KG1 (cell line): Measurements from ENCODE around the gene SLC6A9.

ENCODE experiments used
- DNase-seq: peaks from one replicate; lab custom pipeline; 2025; lab: John Stamatoyannopoulos, UW

Gene SLC6A9

DNA sequence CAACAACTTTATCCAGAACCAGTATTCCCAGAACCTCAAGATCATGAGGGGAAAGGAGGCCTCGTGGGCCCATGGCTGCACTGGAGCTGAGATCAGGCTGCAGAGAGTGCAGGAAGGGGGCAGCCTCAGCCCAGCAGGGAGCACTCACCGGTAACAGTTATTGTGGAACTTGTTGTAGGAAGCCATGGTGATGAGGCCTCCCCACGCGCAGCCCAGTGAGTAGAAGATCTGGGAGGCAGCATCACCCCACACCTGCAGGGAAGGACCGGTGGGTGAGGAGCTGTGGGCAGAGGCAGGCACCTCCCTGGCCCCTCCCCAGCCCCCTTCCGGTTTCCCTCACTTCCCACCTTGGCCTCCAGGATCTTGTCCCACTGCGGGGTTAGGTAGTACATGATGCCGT lies 29.1 kb downstream of the SLC6A9 start:
- no peak for DNase-seq

DNA sequence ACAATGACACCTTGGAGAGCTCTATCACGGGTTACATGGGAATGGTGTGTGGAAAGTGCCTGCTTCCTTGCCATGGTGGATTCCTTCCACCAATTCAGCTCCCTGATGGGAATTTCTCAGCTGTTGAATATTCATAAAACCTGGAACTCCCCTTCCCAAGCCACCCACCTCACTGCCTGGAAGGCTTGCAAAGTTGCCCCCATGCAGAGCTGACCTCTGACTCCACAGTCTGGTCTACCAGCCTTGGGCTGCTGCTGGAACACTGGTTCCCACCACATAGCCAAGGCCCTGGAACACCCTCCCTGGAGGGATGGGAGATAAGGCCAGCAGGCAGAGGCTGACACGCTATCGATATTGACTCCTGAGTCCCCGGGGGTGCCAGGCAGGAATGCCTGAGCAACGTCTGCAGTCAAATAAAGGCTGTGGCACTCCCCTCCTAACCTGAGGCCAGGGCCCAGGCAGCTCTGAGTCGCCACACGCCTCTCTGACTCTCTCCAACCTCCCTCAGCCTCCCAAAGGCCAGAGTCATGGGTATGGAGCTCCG lies 31.1 kb downstream of the SLC6A9 start:
- DNase-seq = no peak

DNA sequence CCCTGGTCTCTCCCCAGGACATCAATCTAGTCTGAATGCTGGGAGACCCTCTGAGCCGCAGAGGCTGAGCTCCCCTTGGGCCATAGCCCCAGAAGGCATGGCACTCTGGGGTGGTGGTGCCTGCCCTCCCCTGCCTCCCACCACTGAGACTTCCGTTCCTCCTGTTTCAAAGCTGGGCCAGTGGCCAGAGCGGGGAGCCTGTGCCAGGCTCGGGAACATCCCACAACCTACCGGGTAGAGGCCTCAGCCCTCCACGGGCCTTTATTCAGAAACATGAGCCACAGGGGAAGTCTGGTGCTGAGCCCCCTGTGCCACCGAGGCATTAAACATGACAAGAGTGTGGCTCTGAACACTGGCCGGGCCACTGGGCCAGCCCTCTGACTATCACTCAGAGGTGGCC lies 31.8 kb downstream of the SLC6A9 start:
- DNase-seq = no peak

DNA sequence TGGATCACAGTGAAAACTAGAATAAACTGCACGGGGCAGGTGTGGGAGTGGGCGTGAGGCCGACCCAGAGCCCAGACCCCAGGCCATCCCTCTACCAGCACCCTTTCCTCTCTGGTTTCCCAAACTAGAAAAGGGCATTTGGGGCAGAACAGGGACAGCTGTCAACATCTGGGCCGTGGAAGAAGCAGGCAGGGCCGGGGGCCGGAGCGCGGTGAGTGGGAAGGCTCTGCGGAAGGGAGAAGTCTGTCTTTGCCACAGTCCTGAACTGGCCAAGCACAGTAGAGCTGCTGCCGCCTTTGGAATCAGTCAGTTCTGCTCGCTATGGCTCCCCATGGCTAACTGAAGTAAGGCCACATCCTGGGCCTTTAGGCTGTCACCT lies 33.3 kb downstream of the SLC6A9 start:
- no peak for DNase-seq

DNA sequence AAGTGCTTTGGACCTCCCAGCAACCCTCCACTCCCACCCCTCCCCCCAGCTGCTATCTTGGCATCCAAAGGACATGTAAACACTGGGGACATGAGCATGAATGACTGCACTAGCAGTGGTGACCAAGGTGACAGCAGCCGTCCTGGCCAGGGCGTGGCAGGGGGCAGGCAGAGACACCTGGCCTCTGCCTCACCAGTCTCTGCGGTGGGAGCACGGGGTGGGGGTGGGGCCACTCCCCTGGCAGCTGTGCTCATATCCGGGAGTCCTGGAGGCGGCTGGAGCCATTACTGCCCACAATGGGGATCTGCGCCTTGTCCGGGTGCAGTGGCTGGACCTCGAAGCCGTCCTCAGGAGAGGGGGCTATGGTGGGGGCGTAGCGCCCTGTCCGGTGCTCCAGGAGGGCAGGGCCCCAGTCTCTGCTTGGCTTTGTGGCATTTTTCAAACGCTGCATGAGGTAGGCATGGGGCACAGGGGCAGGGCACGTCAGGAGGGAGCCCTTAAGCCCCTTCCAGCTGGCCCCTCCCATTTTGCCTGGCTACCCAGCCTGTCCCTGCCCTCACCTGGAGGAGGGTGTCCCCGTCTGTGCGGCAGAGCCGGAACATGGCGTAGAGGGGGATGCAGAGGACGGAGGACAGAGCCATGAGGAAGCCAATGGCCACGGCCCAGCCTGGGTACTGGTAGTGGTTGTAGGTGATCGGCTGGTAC lies 33.8 kb downstream of the SLC6A9 start:
- no peak for DNase-seq

DNA sequence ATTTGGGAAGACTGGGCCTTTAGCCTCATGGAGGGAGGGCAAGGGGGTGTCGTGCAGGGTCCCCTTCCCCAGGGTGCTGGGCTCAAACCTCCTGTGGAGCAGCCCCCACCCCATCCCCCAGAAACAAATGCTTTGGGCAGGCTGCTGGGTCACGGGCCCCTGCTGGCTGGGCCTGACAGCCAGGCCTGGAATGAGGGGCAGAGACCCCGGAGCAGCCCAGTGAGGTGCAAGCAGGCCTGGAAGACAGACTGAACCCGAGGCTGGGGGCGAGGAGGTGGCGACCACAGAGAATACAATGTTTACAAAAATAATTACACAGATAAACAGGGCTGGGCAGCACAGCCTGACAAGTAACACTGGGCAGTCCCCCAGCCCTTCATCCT lies 34.5 kb downstream of the SLC6A9 start:
- no peak for DNase-seq

DNA sequence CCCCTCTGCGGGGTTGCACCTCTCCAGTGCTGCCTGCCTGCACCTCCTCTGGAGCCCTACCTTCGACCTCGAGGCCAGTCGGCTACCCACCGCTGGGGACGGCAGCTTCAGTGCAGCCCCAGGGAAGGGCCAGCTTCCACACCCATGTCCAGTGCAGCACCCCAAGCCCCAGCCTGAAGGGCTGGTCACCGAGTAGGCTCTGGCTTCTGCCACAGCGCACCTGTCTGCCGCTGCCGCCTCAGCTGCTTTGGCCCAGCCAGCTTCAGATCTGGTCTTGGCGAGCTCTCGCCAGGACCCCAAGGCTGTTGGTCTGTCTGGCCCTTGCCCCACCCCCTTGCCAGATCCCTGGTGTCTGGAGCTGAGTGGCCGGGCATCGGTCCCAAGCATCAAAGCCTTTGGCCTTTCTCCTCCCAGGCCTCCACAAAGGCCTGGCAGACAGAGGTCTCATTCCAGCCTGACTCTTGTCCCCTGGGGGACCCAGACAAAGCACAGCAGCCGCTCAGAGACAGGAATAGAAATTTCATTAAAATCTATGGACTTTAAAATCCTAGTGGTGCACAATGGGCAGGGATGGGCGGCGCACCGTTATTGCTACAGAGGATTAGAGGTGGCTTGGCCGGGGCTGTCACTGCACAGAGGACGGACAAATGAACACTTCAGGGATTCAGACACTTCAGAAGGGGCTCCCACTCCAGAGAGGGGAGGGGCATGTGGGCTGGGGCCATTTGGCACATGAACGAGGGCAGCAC lies 35.1 kb downstream of the SLC6A9 start:
- no peak for DNase-seq

DNA sequence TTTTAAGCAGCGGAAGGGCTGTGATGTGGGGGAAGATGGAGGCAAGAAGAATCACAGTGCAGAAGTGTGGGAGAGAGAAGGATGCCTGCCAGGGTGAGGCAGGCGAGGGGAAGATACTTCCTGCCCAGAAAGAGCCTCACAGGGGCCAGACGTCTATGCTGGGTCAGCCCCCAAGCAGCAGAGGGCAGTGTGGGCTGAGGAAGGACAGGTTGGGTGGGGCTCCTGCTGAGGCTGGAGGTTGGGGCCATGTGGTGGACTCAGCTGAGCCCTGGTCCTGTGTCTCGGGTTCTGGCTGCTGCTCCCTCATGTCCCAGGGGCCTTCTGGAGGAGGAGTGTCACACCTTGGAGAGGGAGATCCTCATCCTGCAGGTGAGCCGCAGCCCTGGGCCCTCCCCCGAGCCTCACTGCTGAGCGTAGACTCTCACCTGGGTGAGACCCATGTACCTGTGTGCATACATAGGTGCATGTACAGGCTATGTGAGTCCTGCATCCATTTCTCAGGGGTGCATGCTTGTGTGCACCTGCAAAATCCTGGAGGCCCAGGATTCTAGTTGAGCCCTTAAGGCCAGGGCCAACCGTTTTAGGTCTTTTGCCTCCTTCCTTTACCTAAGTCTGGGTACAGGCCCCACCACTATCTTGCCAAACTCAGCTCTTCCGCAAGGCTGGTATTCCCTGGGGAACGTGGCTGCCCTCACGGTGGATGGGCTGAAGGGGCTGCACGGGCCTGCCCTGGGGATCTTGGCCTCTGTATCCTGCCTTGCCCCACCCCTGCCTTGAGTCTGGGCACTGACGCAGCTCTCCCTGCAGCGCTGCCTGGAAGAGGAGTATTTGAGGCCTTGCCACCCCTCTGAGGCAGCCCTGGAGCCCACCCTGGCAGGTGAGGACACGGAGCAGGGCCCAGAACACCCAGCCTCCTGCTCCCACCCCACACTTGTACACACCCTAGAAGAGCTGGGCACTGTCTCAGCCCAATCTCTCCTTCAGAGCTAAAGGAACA lies 36.2 kb downstream of the SLC6A9 start:
- DNase-seq = no peak

DNA sequence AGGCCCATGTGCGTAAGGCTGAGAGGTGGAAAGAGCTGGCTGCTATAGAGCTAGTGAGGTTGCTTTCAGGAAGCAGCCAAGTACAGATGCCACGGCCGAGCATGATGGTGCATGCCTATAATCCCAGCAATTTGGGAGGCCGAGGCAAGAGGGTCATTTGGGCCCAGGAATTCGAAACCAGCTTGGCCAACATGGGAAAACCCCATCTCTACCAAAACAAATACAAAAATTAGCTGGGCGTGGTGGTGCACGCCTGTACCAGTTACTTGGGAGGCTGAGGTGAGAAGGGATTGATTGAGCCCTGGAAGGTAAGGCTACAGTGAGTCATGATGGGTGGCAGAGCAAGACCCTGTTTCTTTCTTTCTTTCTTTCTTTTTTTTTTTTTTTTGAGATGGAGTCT lies 37.2 kb downstream of the SLC6A9 start:
- DNase-seq = no peak

DNA sequence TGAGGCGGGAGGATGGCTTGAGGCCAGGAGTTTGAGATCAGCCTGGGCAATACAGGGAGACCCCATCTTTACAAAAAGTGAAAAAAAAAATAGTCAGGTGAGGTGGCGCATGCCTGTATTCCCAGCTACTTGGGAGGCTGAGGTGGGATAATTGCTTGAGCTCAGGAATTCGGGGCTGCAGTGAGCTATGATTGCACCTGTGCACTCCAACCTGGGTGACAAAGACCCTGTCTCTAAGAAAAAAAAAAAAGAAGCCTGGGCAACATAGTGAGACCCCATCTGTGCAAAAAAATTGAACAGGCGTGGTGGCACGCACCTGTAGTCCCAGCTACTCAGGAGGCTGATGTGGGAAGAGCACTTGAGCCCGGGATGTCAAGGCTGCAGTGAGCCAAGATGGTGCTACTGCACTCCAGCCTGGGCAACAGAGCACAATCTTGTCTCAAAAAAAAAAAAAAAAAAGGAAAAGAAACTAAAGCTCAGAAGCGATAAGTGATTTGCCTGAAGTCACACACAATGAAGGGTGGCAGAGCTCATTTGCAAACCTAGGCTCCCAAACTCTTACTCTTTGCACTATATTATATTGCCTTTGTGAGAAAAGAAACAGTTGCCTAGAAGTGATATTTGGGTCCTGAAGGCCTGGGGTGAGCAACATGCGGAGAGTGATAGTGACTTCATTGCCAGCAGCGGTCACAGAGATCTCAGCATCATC lies 37.9 kb downstream of the SLC6A9 start:
- no peak for DNase-seq

DNA sequence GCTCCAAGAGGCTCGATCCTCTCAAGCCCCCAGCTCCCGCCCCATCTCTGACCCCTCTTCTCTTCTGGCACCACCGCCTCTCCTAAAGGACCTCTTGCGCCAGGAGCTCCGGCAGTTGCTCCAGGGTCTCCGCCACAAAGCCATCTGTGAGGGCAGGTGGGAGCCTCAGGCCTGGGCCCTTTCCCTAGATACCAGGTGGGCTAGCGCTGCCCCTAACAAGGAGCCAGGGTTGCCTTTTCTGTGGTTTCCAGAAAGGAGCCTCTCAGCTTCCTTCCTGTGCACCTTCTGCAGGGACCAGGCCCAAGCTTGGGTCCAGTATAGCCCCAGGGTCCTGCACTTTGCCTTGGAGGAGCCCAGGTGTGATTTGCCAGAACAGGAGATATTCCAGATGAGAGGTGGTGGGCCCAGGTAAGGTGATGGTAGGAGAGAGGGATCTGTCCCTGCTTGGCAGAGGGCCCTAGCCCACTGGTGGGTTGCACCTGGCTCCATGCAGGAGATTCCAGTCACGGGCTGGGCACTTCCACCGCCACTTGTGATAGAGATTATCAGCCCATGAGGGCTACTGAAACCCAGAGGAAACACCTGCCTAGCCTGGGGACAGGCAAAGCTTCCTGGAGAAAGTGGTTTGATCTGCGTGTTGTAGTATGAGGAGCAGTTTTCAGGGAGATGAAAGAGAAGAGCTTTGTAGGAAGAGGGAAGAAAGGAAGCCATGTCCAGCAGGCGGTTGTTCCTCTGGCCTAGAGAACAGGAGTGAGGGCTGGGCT lies 38.8 kb downstream of the SLC6A9 start:
- DNase-seq = no peak

DNA sequence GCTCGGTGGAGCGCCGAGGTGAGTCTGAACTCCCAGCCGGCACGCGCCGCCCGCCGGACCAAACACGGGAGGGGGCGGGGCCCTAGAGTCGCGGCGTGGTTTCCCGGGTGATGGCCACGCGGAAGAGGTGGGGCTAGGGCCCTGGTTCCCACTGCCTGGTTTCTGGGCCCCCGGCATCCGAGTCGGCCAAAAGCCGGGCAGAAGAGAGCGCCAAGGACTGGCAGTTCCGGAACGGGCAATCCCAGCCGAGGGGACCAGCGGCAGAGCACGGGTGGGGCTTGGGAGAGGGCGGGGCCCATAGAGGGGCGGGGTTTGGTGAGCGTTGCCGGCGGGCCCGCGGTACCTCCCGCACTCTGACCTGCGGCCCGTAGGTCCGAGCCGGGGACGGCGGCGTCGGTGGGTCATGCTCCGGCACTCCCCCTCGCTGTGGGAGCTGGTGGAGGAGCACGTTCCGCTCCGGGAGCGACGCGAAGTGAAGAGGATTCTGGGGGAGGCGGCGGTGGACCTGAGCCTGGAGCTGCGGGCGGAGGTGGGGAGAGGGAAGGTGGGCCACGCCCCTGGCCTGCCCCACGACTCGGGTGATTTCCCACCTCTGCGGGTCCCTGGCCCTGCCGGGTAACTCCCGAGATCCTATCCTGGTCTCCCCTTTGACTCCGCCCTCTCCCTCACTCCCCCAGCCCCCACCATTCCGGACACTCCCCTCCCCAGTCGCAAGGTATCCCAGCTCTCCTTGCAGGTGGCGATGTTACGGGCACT lies 39.6 kb downstream of the SLC6A9 start, which contains the start of gene CCDC24:
Gene CCDC24, plus strand, starts transcription at position 124 of the 756 bp plus-strand sequence. Its CDS starts 280 bp downstream, at position 404.
- peak; percentile 31 for DNase-seq

DNA sequence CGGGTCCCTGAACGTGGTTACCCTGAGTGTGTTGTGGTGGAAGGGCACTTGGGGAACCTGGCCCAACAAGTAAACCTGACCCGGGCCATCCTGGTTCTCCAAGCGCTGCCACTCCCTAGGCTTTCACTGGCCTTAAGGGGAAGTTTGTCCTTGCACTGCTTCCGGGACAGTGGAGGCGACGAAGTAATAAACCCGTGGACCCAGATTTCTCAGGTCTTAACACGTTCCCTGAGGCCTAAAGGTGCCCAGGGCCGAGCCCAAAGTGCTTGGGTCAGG lies 40.1 kb downstream of the SLC6A9 start:
- DNase-seq = no peak

DNA sequence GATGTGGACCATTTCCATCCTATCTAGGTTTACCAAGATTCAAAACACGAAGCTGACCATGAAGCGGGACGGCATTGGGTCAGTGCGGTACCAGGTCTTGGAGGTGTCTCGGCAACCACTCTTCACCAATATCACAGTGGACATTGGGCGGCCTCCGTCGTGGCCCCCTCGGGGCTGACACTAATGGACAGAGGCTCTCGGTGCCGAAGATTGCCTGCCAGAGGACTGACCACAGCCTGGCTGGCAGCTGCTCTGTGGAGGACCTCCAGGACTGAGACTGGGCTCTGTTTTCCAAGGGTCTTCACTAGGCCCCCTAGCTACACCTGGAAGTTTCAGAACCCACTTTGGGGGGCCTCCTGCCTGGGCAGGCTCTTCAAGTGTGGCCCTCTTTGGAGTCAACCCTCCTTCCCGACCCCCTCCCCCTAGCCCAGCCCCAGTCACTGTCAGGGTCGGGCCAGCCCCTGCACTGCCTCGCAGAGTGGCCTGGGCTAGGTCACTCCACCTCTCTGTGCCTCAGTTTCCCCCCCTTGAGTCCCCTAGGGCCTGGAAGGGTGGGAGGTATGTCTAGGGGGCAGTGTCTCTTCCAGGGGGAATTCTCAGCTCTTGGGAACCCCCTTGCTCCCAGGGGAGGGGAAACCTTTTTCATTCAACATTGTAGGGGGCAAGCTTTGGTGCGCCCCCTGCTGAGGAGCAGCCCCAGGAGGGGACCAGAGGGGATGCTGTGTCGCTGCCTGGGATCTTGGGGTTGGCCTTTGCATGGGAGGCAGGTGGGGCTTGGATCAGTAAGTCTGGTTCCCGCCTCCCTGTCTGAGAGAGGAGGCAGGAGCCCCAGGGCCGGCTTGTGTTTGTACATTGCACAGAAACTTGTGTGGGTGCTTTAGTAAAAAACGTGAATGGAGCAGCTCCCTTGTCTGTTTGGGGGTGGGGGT lies 40.7 kb downstream of the SLC6A9 start:
- no peak for DNase-seq

DNA sequence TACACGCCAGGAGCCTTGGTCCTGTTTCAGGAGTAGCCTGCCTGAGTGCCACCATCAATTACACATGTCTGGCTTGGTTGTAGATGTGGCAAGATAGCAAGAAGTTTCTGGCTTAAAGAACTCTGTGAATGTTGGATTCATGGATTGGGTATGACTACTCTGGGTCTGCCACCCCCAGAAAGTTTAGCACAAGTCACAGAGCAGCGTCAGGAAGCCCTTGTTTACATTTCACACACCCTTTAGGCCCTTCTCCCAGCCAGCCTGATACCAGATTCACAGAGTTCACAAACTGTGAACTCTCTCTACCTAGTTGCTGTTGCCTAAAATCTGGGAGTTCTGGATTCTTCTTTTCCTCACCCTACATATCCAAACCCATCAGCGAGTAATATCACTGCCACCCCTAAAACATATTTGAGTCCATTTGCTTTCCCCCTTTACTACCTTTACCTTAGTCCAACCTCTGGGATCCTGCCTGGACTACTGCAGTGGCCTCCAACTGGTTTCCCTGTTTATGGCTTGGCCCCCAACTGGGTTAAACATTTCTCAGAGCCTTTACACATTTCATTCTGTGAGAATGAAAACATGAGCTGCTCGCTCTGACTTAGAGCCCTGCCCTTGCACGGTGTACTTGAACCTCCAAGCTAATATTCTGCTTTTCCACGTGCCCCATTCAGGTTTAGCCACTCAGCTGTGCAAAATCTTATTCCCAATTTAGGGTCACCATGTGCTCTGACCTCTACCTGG lies 43.9 kb downstream of the SLC6A9 start:
- no peak for DNase-seq

DNA sequence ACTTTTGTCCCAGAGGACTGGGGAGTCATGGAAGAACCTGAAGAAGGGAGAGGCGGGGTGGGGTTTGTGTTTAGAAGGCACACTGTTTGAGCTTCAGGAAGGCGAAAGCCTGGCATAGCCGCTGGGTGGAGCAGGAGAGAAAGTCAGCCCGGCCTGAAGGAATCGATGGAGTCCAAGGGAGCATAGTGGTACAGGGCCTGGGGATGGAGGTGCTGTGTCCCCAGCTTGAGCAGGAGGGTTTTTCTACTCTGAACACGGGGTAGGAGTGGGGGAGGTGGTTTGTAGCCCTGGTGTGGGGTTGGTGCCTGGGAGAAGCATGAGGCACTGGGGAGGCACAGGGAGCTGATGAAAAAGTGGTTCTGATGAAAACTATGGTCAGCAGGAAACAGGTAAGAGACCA lies 44.5 kb downstream of the SLC6A9 start:
- DNase-seq = no peak

DNA sequence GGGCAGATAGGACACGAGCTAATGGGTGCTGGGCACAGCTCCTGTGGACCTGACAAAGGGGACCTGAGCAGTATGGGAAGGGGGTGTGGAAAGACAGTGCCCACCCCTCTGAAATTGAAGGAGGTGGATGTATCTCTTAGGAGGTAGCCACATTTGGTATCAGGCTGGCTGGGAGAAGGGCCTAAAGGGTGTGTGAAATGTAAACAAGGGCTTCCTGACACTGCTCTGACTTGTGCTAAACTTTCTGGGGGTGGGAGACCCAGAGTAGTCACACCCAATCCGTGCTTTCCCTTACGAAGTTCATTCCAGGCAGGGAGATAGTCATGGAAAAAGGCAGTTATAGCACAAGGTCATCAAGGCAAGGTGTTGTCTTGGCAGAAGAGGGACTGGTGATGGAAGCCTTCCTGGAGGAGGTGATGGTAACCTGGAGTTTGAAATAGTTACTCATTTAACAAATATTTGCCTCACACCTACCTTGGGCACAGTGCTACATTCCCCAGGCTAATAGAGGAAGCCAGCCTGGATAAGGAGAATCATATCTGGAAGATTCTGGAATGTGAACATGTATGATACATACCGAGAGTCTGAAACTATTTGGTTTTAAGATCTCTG lies 45.2 kb downstream of the SLC6A9 start:
- DNase-seq = no peak

DNA sequence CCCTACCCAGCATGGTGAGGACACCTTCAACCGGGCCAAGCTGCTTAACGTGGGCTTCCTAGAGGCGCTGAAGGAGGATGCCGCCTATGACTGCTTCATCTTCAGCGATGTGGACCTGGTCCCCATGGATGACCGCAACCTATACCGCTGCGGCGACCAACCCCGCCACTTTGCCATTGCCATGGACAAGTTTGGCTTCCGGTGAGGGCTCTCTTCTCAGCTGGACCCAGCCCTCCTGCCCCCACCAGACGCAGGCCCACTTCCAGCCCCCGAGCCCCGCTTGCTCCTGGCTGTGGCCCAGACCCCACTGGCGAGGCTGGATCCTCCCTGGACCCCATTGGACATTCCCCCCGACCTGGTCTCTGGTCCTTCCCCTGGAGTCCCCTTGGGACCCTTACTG lies 46.4 kb downstream of the SLC6A9 start:
- no peak for DNase-seq
